NT2/D1 (cell line): Measurements from ENCODE around the gene SLC24A3.

Experiments
- DNase-seq: peaks from one replicate; pipeline ENCODE4 v3.0.0-alpha.2; 2011; ENCODE audit warnings: low read depth, low spot score
- H3K27me3 ChIP-seq: 2 replicates; pipeline ENCODE4 v1.6.0; 2011; ENCODE audit warnings: mild to moderate bottlenecking; ENCODE audit not compliant: insufficient read length, insufficient read depth
- H3K36me3 ChIP-seq: 2 replicates; pipeline ENCODE4 v1.6.1; 2011; ENCODE audit warnings: mild to moderate bottlenecking, low read length, mixed read lengths; ENCODE audit not compliant: insufficient read depth, insufficient read length
- H3K4me1 ChIP-seq: 2 replicates; pipeline ENCODE4 v1.5.1; 2011; ENCODE audit not compliant: insufficient read depth, insufficient read length
- H3K4me3 ChIP-seq: 2 replicates; pipeline ENCODE4 v1.5.1; 2011; ENCODE audit warnings: low read depth; ENCODE audit not compliant: insufficient read length
- H3K9ac ChIP-seq: 2 replicates; pipeline ENCODE4 v1.6.0; 2011; ENCODE audit warnings: low read depth; ENCODE audit not compliant: insufficient read length
- H3K9me3 ChIP-seq: 2 replicates; pipeline ENCODE4 v1.5.1; 2011; ENCODE audit warnings: mild to moderate bottlenecking, low read length; ENCODE audit not compliant: insufficient read depth
- SUZ12 ChIP-seq: IDR thresholded peaks from 2 replicates; pipeline ENCODE4 v1.6.1; 2011; ENCODE audit not compliant: insufficient read length, insufficient read depth; ENCODE audit errors: extremely low read depth
- YY1 ChIP-seq: IDR thresholded peaks from 2 replicates; pipeline ENCODE4 v1.6.1; 2011; ENCODE audit not compliant: insufficient read length, insufficient read depth
- ZNF274 ChIP-seq: IDR thresholded peaks from 2 replicates; pipeline ENCODE4 v1.6.1; 2011; ENCODE audit warnings: mild to moderate bottlenecking, low read depth, low read length

The SLC24A3 gene

DNA sequence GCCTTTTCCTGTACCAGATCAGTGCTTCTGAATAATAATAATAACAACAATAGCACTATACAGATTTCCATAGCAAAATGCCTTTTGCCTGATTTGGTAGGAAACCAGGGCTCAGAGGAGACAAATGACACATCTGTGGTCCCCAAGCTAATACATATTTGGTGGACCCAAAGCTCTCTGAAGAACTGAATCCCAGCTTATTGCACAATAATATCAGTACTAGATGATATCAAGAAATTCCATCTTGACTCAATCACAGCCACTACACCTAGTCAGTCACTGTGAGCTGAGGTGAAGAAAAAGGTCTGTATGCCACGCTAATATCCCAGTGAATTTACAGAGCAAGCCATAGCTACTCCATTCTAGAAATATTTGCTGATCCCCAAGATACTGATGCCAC, 275.0 kb downstream of the SLC24A3 start:
- H3K9ac ChIP-seq, result no peak overlapping the region
- no peak overlapping the region for H3K4me3 ChIP-seq
- H3K27me3 ChIP-seq, result no peaks in the 10 kb centered on the region
- H3K36me3 ChIP-seq, result no peaks in the 10 kb centered on the region
- TF ChIP-seq ZNF274 (no peak), YY1 (no peak), SUZ12 (no peak)
- DNase-seq, result no peak
- no peaks in the 10 kb centered on the region for H3K9me3 ChIP-seq
- no peaks in the 10 kb centered on the region for H3K4me1 ChIP-seq

DNA sequence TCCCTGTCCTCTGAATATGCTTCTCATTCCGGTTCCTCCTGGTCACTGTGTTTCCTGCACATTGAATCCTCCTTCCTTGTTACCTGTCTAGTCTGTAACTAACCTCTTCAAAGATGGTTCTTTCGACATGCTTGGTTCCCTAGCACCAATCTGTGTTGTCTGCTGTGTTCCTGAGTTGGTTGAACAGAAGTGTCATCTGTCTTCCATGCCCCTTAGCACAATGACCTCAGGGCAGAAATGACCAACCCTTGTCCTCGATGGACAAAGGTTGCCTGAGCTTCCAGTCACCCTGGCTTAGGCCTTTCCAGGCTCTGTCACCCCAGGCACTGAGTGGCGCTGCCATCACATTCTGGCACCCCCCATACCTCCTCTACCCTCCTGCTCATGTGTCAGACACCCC, 278.8 kb downstream of the SLC24A3 start:
- Histone ChIP-seq H3K27me3 (no peaks in the 10 kb centered on the region), H3K9me3 (no peaks in the 10 kb centered on the region), H3K36me3 (no peaks in the 10 kb centered on the region), H3K4me1 (no peaks in the 10 kb centered on the region), H3K4me3 (no peak overlapping the region), H3K9ac (no peak overlapping the region)
- no peak for DNase-seq
- no peak for TF ChIP-seq YY1
- TF ChIP-seq SUZ12, result no peak
- TF ChIP-seq ZNF274, result no peak

DNA sequence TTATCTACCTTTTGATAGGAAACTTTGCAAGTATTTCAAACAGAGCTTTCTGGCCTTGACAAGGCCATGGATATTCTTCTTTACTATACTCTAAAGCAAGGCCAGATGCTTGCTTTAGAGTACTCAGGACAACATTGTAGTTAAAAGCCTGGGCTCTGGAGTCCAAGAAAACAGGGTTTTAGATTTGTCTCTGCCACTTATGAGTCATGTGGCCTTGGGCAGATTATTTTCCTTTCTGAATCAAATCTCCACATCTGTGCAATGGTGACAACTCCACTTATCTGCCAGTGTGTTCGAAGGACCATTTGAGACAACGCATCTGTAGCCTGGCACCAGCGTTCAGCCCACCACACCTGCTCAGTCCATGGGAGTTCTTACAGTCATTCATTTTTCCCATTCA, 279.7 kb downstream of the SLC24A3 start:
- no peaks in the 10 kb centered on the region for H3K27me3 ChIP-seq
- H3K4me1 ChIP-seq, result no peaks in the 10 kb centered on the region
- no peak for TF ChIP-seq YY1
- TF ChIP-seq SUZ12, result no peak
- no peak for TF ChIP-seq ZNF274
- DNase-seq, result no peak
- H3K9ac ChIP-seq, result no peak overlapping the region
- no peak overlapping the region for H3K4me3 ChIP-seq
- no peaks in the 10 kb centered on the region for H3K9me3 ChIP-seq
- H3K36me3 ChIP-seq, result no peaks in the 10 kb centered on the region

DNA sequence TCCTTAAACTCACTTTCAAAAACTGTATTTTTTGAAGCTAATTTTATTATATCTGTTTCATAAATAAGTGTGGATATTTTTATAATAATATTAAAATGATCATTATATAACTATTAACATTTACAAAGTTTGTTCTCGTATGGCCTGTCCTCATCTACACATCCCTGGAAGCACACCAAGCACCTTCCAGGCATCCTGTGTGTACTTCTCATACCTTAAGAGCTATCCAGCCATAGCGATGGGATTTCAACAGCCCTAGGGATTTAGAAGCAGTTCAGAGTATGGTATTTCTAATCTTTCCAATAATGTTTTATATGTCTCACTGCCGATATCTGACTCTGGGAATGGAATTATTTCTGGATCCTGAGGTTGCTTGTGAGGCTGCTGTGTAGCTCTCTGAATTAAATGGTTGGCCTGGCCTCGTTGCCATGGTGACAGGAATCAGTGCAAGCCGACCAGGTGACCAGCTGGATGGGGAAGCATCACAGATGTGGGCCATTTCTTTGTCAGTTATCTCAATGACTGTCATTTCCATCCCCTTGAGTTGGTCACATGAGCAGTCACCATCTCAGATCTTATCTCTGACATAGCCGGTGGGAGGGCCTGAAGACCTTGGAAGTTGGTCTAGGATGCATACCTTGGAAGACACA, 280.4 kb downstream of the SLC24A3 start:
- H3K9me3 ChIP-seq, result no peaks in the 10 kb centered on the region
- DNase-seq, result no peak
- no peak overlapping the region for H3K4me3 ChIP-seq
- no peaks in the 10 kb centered on the region for H3K36me3 ChIP-seq
- TF ChIP-seq YY1, result no peak
- TF ChIP-seq SUZ12, result no peak
- TF ChIP-seq ZNF274, result no peak
- H3K27me3 ChIP-seq, result no peaks in the 10 kb centered on the region
- H3K9ac ChIP-seq, result no peak overlapping the region
- H3K4me1 ChIP-seq, result no peaks in the 10 kb centered on the region

DNA sequence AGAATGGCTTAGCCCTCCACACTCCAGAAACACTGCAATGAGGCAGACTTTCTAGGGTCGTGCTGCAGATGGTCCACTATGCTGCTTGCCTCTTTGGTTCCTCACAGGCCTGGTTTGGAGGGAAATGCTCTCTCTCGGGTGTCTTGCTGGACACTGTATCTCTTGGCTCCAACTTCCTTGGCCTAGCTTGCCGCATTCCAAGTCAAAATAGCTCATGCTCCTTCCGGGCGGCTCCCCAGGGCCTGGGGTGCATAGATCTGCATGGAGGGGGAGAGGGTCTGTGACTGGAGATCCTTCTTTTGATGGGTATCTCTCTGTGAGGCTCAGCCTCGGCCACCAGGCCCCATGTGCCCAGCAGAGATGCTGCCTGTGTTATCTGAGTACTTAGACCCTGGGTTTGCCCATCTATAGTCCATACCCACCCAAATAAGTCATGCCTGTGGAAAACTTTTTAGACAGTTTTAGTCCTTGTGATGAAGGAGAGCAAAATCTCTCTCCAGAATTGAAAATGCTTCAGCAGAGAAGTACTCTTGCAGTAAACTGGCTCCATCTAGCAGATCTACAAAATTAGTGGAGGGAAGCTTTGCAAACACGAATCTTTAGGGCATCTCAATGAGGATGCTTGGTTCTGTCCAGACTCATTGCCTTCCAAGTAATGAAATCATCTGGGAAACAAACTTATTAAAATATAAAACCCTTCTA, 281.5 kb downstream of the SLC24A3 start:
- Histone ChIP-seq H3K4me3 (no peak overlapping the region), H3K4me1 (no peaks in the 10 kb centered on the region), H3K36me3 (no peaks in the 10 kb centered on the region), H3K9ac (no peak overlapping the region), H3K9me3 (no peaks in the 10 kb centered on the region), H3K27me3 (no peaks in the 10 kb centered on the region)
- no peak for DNase-seq
- TF ChIP-seq YY1 (no peak), SUZ12 (no peak), ZNF274 (no peak)

DNA sequence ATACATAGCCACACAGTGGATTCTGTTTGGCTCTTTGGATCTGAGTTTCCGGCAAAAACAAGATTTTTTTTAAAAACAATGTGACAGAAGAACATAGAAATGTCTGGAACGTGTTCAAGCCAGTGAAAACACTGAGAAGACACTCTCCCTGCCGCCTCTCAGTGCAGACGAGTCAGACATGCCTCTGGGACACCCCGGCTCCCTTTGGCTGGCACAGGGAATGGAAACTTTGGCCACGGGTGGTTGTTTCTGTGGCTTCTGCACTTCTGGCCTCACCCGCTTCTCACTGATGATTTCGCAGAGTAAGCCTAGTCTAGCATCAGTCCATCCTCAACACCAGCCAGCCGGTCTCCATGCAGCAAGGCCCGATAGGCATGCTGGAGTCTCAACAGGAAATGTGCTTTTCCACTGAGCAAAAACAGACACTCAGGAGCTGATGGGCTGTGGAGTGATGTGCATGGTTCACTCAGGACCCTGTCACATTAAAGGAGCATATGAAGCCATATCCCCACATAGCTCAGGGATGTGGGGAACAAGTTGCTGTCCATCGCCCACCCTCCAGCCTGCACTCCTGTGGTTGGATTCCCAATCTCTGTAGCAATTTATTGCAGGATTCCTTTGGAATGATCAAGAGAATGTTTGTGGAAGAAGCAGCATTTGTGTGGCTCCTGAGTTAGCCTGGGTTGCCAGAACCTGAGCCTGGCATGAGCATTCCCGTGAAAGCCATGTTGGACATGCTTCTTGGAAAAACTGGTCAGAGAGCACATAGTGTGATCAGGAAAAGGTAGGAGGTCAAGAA, 283.7 kb downstream of the SLC24A3 start:
- Histone ChIP-seq H3K27me3 (no peaks in the 10 kb centered on the region), H3K36me3 (no peaks in the 10 kb centered on the region), H3K9me3 (no peaks in the 10 kb centered on the region), H3K9ac (no peak overlapping the region), H3K4me1 (no peaks in the 10 kb centered on the region), H3K4me3 (no peak overlapping the region)
- no peak for DNase-seq
- TF ChIP-seq YY1 (no peak), ZNF274 (no peak), SUZ12 (no peak)

DNA sequence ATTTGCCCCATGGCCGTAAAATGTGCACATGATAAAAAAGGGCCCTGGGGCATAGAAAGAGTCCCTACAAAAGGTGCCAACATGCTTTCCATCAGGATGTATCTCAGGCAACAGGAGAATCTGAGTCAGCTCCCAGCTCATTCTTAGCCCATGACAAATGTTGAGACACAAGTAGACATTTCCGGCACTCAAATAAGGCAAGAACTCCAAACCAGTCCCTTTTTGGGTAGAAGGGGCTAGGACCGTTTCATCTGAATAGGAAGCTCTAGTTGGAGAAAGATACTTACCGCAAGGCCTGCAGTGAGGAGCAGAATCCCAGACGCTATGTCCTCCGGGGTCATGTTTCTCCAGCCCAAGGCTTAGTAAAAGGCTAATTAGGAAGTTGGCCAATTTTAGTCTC, 284.6 kb downstream of the SLC24A3 start:
- H3K9me3 ChIP-seq, result no peaks in the 10 kb centered on the region
- no peak overlapping the region for H3K9ac ChIP-seq
- H3K36me3 ChIP-seq, result no peaks in the 10 kb centered on the region
- TF ChIP-seq ZNF274 (no peak), SUZ12 (no peak), YY1 (no peak)
- no peaks in the 10 kb centered on the region for H3K4me1 ChIP-seq
- no peaks in the 10 kb centered on the region for H3K27me3 ChIP-seq
- no peak for DNase-seq
- no peak overlapping the region for H3K4me3 ChIP-seq
